ENCODE measurements around the gene PTPN3.

- no peak for TF ChIP-seq POLR2A (IDR thresholded peaks at IDR 0.05; ENCODE audit: low read depth, low read length)
- TF ChIP-seq POLR2AphosphoS5 (IDR thresholded peaks at IDR 0.05; ENCODE audit: low read depth, low read length) = no peak
- TF ChIP-seq TAF1 (IDR thresholded peaks at IDR 0.05; ENCODE audit: borderline replicate concordance, low read depth, low read length) = no peak
These were observed 9.2 kb downstream of the PTPN3 start for GRCh38 chr9:109488791-109489492.

All from GM12892 (cell line).